NCI-H1105 treated with DMSO at 0.1 percent for 48 hours (cell line): Measurements from ENCODE around the gene SSC4D.

Experiments used
- DNase-seq: peaks from one replicate; lab custom pipeline; 2025; lab: John Stamatoyannopoulos, UW

Gene SSC4D

GRCh38 chr7:76354516-76354915 is 55.0 kb downstream of the SSC4D start:
- no peak for DNase-seq

DNA sequence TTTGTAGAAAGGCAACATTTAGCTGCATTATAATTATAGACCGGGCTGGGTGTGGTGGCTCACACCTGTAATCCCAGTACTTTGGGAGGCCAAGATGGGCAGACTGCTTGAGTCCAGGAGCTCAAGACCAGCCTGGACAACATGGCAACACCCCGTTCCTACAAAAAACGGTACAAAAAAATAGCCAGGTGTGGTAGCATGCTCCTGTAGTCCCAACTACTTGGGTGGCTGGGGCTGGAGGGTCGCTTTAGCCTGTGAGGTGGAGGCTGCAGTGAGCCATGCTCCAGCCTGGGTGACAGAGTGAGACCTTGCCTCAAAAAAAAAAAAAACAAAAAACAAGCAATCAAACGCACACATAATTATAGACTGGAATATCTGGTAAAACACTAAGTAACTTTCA is 55.8 kb downstream of the SSC4D start:
- DNase-seq = no peak

DNA sequence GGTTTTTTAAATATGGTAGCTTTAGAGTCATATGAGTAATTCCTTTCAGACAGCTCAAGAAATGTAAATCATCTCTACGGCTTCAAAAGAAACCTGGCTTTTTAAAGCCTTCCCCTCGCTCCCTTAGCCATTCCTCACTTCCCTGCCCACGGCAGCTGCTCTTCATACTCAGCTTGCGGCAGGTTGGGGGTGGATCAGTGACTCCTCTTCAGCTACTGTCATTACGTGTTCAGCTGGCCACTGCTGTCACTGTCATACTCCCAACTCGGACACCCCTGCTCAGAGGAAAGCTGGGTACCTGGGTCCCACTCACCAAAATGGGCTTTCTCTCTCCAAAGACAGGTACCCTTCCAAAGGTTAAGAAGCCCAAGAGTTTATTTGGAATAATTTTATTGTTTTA is 57.3 kb downstream of the SSC4D start:
- DNase-seq = no peak

DNA sequence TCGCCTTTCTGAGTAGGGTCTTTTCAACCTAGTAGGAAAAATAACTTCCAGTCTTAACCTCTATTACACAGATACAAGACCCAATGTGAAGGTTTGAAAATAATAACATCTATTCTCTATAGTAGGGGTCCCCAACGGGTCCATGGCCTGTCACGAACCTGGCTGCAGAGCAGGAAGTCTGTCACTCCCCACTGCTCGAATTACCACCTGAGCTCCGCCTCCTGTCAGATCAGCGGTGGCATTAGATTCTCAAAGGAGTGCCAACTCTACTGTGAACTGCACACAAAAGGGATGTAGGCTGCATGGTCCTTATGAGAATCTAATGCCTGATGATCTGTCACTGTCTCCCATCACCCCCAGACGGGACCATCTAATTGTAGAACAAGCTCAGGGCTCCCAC is 58.1 kb downstream of the SSC4D start:
- no peak for DNase-seq

GRCh38 chr7:76349313-76349885 is 60.1 kb downstream of the SSC4D start:
- DNase-seq = no peak

- no peak for DNase-seq
Measured at GRCh38 chr7:76347710-76348109, 61.8 kb downstream of the SSC4D start.

GRCh38 chr7:76346778-76347177 is 62.7 kb downstream of the SSC4D start:
- DNase-seq = no peak

DNA sequence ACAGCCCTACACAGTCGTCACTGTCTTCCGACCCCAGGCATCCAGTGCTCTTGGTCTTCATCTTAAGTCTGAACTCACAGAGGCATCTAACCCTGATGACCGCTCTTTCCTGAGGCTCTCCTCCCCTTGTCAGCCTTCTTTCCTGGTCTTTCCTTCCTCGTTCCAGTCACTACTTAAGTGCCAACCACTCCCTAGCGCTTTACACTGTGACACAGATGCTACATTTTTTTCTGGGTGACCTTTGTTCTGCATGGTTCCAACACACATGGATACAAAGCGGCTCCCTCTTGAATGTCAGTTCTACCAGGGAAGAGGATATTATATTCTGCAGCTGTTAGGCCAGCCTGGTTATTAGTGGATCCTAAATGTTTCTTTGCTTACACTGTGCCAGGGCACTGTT is 63.4 kb downstream of the SSC4D start:
- no peak for DNase-seq

GRCh38 chr7:76343931-76344321 is 65.6 kb downstream of the SSC4D start:
- DNase-seq = no peak

- DNase-seq = no peak
Measured at GRCh38 chr7:76343294-76343930, 66.1 kb downstream of the SSC4D start.

DNA sequence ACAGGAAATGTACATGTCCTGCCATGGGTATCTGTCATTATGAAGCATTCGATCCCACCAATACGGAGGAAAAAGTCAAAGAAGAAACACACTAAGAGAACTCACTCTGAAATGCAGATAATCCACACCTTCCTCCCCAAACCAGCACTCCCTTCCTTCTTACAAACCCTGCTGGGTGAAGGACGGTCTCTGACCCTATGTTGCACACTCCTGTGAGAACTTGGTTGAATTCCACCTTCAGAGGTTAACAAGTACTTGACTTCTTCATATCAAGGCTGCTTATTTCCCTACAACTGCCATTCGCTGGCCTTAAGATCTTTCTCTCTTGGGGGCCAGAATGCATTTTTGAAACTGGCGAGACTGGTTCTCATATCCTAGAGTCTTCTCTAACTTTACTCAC is 67.3 kb downstream of the SSC4D start:
- no peak for DNase-seq

- no peak for DNase-seq
Measured at GRCh38 chr7:76340617-76341131, 68.8 kb downstream of the SSC4D start.
